Vagina (tissue), 2 donors: ENCODE data around the gene SMC1B.

ENCODE experiments used
- POLR2A ChIP-seq, 2 donors: fragments of 450-650 bp; IDR thresholded peaks; one replicate each; pipeline ENCODE4 v1.6.1; 2017; ENCODE audit warnings: antibody characterized with exemption in 2 of 2, mild to moderate bottlenecking in 2 of 2, moderate library complexity in 2 of 2
- POLR2AphosphoS5 ChIP-seq, 2 donors: sonication (generic); formaldehyde crosslinking; IDR thresholded peaks; one replicate each; pipeline ENCODE4 v1.9.0; 2017; ENCODE audit warnings: antibody characterized with exemption in 2 of 2, mild to moderate bottlenecking in 2 of 2, low read depth in 1 of 2; ENCODE audit not compliant: insufficient read depth in 1 of 2
- TF ChIP-seq, protein P1 (sequence below), 3 experiments: fragments of 450-650 bp in 2 of 3; fragments of 200-600 bp in 1 of 3; sonication (generic) in 1 of 3; IDR thresholded peaks; one replicate each; pipeline ENCODE4 v1.5.1; 2017 to 2019; ENCODE audit warnings: antibody characterized with exemption in 3 of 3, mild to moderate bottlenecking in 2 of 3, moderate library complexity in 2 of 3

DNA sequence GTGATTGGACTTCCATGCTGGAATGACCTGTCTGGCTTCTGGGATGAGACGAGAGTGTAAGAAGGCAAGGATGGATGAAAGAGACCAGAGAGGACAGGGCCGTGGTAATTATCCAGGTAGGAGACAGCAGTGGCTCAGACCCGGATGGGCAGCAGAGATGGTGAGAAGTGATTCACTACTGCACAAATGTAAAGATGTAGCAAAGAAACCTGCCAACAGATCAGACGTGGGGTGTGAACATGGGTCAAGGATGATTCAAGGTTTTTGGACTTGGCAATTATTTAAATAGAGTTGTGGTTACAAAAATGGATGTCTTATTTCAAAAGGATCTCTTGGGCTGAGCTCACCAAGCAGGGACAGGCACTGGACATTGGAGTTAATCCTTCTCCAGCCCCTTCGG lies 32.8 kb upstream of the SMC1B start:
- TF ChIP-seq, protein P1, sequence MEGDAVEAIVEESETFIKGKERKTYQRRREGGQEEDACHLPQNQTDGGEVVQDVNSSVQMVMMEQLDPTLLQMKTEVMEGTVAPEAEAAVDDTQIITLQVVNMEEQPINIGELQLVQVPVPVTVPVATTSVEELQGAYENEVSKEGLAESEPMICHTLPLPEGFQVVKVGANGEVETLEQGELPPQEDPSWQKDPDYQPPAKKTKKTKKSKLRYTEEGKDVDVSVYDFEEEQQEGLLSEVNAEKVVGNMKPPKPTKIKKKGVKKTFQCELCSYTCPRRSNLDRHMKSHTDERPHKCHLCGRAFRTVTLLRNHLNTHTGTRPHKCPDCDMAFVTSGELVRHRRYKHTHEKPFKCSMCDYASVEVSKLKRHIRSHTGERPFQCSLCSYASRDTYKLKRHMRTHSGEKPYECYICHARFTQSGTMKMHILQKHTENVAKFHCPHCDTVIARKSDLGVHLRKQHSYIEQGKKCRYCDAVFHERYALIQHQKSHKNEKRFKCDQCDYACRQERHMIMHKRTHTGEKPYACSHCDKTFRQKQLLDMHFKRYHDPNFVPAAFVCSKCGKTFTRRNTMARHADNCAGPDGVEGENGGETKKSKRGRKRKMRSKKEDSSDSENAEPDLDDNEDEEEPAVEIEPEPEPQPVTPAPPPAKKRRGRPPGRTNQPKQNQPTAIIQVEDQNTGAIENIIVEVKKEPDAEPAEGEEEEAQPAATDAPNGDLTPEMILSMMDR (IDR thresholded peaks at IDR 0.05), result no peak
- TF ChIP-seq POLR2A (IDR thresholded peaks at IDR 0.05) (no peak), POLR2AphosphoS5 (IDR thresholded peaks at IDR 0.05; ENCODE audit: insufficient read depth in 1 of 2, low read depth in 1 of 2) (no peak)
